Gastrocnemius medialis (tissue), 4 donors: ENCODE data around the gene ARHGEF10L. TPM values are rescaled to one million over a fixed set of nuclear protein-coding genes. Genes with fewer than 3 reads are reported as not detected.
"Not testable (repeated sequence)": the region's sequence is repeated elsewhere in the genome, so short reads cannot be mapped to it uniquely, and the experiment has no call there.

Experiments used
- ATAC-seq, 2 donors: fragments of 150-250 bp; one replicate each; pipeline ENCODE4 v1.9.1; 2016
- DNase-seq, 2 donors: peaks; one replicate each; pipeline ENCODE4 v3.0.0-alpha.2; 2019
- H3K27ac ChIP-seq, 4 donors: fragments of 200-600 bp; sonication (generic); 1 replicate in 1 of 4; 2 replicates in 3 of 4; pipeline ENCODE4 v1.5.1; 2016 to 2018; ENCODE audit warnings: mild to moderate bottlenecking in 2 of 4, moderate library complexity in 1 of 4
- H3K27me3 ChIP-seq, 3 donors: fragments of 200-600 bp; sonication (generic) in 2 of 3; 1 replicate in 1 of 3; 2 replicates in 2 of 3; pipeline versions ENCODE4 v1.5.1 to v1.6.0; 2016 to 2019; ENCODE audit warnings: mild to moderate bottlenecking in 1 of 3, moderate library complexity in 1 of 3
- H3K36me3 ChIP-seq, 2 donors: fragments of 200-600 bp; sonication (generic) in 1 of 2; one replicate each; pipeline ENCODE4 v1.5.1; 2017 to 2018
- H3K4me1 ChIP-seq, 2 donors: fragments of 200-600 bp; sonication (generic) in 1 of 2; one replicate each; pipeline ENCODE4 v1.5.1; 2016 to 2017; ENCODE audit warnings: mild to moderate bottlenecking in 2 of 2
- H3K4me3 ChIP-seq, 4 donors: fragments of 200-600 bp; sonication (generic) in 3 of 4; 1 replicate in 1 of 4; 2 replicates in 3 of 4; pipeline ENCODE4 v1.5.1; 2016 to 2019; ENCODE audit warnings: mild to moderate bottlenecking in 2 of 4
- H3K9me3 ChIP-seq, 3 donors: fragments of 200-600 bp; sonication (generic) in 2 of 3; 1 replicate in 1 of 3; 2 replicates in 2 of 3; pipeline ENCODE4 v1.5.1; 2016 to 2019
- POLR2A ChIP-seq, 2 donors: fragments of 450-650 bp; IDR thresholded peaks; one replicate each; pipeline ENCODE4 v1.6.1; 2017; ENCODE audit warnings: antibody characterized with exemption in 2 of 2, mild to moderate bottlenecking in 2 of 2, moderate library complexity in 2 of 2
- in situ Hi-C, 4 donors: fragments of 200-750 bp; cut with MboI; loops; one replicate each; pipeline versions ENCODE4 v1.15.0 to v1.8.0; 2017; ENCODE audit warnings: low sequenced_read_pairs in 4 of 4
- intact Hi-C: fragments of 100-400 bp; cut with DNase I; formaldehyde crosslinking; loops from one replicate; pipeline ENCODE4 v1.15.1; 2023; ENCODE audit warnings: low total_unique reads
- total RNA-seq, 4 donors: library from RNA; depleted of rRNA; stranded (reverse); fragments of >200 nt; gene quantifications; one replicate each; pipeline versions ENCODE4 v1.1.0 to v1.2.3, GENCODE V29; 2016
- TF ChIP-seq, protein P1 (sequence below), 5 experiments: fragments of 450-650 bp in 3 of 5; fragments of 200-600 bp in 2 of 5; sonication (generic) in 2 of 5; IDR thresholded peaks in 4 of 5; conservative IDR thresholded peaks in 1 of 5; 1 replicate in 4 of 5; 2 replicates in 1 of 5; pipeline ENCODE4 v1.5.1; 2016 to 2019; ENCODE audit warnings: antibody characterized with exemption in 5 of 5, mild to moderate bottlenecking in 3 of 5, moderate library complexity in 3 of 5

The ARHGEF10L gene
- total RNA-seq, 4 donors from 2014 or later = 21.2 to 111 (median 73.8) TPM

- no peaks in the 10 kb centered on the region for H3K9me3 ChIP-seq
These were observed 205.4 kb downstream of the ARHGEF10L start for GRCh38 chr1:17744666-17745478.

GRCh38 chr1:17745479-17745955 lies 206.0 kb downstream of the ARHGEF10L start:
- Histone ChIP-seq H3K36me3 (no peaks in the 10 kb centered on the region), H3K9me3 (no peaks in the 10 kb centered on the region), H3K4me3 (no peak overlapping the region), H3K4me1 (no peaks in the 10 kb centered on the region), H3K27me3 (peaks cover 7 to 14% (median 11%) of the 10 kb centered on the region in 3 donors), H3K27ac (no peak overlapping the region)
- DNase-seq (no peak), ATAC-seq (no peak)
- intact Hi-C loops (no loop called here), in situ Hi-C loops (no loop called here)
- TF ChIP-seq, protein P1, sequence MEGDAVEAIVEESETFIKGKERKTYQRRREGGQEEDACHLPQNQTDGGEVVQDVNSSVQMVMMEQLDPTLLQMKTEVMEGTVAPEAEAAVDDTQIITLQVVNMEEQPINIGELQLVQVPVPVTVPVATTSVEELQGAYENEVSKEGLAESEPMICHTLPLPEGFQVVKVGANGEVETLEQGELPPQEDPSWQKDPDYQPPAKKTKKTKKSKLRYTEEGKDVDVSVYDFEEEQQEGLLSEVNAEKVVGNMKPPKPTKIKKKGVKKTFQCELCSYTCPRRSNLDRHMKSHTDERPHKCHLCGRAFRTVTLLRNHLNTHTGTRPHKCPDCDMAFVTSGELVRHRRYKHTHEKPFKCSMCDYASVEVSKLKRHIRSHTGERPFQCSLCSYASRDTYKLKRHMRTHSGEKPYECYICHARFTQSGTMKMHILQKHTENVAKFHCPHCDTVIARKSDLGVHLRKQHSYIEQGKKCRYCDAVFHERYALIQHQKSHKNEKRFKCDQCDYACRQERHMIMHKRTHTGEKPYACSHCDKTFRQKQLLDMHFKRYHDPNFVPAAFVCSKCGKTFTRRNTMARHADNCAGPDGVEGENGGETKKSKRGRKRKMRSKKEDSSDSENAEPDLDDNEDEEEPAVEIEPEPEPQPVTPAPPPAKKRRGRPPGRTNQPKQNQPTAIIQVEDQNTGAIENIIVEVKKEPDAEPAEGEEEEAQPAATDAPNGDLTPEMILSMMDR (IDR thresholded peaks at IDR 0.05 in 4 of 5, conservative IDR thresholded peaks at IDR 0.05 in 1 of 5) = no peak
- TF ChIP-seq POLR2A (IDR thresholded peaks at IDR 0.05) = no peak

More at GRCh38 chr1:17744666-17745478, 205.4 kb downstream of the ARHGEF10L start:
- no peak for TF ChIP-seq POLR2A (IDR thresholded peaks at IDR 0.05)
- TF ChIP-seq, protein P1 (IDR thresholded peaks at IDR 0.05 in 4 of 5, conservative IDR thresholded peaks at IDR 0.05 in 1 of 5) = no peak
- H3K27ac ChIP-seq = no peak overlapping the region
- intact Hi-C loops = no loop called here
- H3K4me3 ChIP-seq = no peak overlapping the region
- H3K36me3 ChIP-seq = no peaks in the 10 kb centered on the region
- in situ Hi-C loops = no loop called here
- DNase-seq = no peak
- no peaks in the 10 kb centered on the region for H3K4me1 ChIP-seq
- ATAC-seq = no peak
- peaks cover 10 to 16% (median 11%) of the 10 kb centered on the region in 3 donors for H3K27me3 ChIP-seq

- H3K9me3 ChIP-seq, ATAC-seq, in situ Hi-C loops, H3K27me3 ChIP-seq, H3K4me3 ChIP-seq, H3K4me1 ChIP-seq, intact Hi-C loops, DNase-seq, H3K27ac ChIP-seq, H3K36me3 ChIP-seq: not testable (repeated sequence)
These were observed 206.8 kb downstream of the ARHGEF10L start for GRCh38 chr1:17746281-17746680.

DNA sequence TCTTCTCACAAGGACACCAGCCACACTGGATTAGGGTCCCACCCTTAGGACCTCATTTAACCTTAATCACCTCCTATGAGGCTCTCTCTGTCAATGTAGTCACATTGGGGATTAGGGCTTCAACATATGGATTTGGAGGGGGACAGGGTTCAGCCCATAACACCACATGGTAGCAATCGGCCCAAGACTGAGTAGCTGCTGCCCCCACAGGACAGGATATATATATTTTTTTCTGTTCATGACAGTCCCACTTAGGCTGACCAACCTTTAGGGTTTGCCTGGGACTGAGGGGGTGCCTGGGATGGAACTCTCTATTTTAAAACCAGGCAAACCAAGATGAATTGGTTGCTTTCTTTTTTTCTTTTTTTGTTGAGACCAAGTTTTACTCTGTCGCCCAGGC lies 207.4 kb downstream of the ARHGEF10L start:
- intact Hi-C loops = no loop called here
- TF ChIP-seq, protein P1 (IDR thresholded peaks at IDR 0.05 in 4 of 5, conservative IDR thresholded peaks at IDR 0.05 in 1 of 5) = no peak
- TF ChIP-seq POLR2A (IDR thresholded peaks at IDR 0.05) = no peak
- no peak for DNase-seq
- ATAC-seq = no peak
- Histone ChIP-seq H3K27me3 (peaks cover 0 to 3% (median under 1%) of the 10 kb centered on the region in 3 donors), H3K27ac (no peak overlapping the region), H3K4me3 (no peak overlapping the region), H3K36me3 (no peaks in the 10 kb centered on the region), H3K9me3 (no peaks in the 10 kb centered on the region), H3K4me1 (no peaks in the 10 kb centered on the region)
- in situ Hi-C loops = no loop called here

Other genes starting within 250 kb of the ARHGEF10L start
- gene PADI4, start 231.5 kb upstream of the ARHGEF10L start, total RNA-seq = not detected
- not detected for gene PADI6, start 167.5 kb upstream of the ARHGEF10L start, total RNA-seq
- 10 to 100 TPM in 1 of 4 donors, 1 to 10 TPM in 3; 5.7 to 11.5 (median 7.8) TPM for gene RCC2, start 100.0 kb upstream of the ARHGEF10L start, total RNA-seq
- gene ACTL8, start 215.6 kb downstream of the ARHGEF10L start, total RNA-seq = not detected